HL-60 (cell line): Measurements from ENCODE around the gene CFAP54.

Experiments
- CTCF ChIP-seq: IDR thresholded peaks from one replicate; pipeline ENCODE4 v1.5.1; 2011; ENCODE audit warnings: low read length, control low read depth, inconsistent platforms; ENCODE audit not compliant: insufficient read depth
- POLR2AphosphoS5 ChIP-seq: IDR thresholded peaks from 2 replicates; pipeline ENCODE4 v1.6.1; 2012; ENCODE audit warnings: low read depth
- REST ChIP-seq: IDR thresholded peaks from 2 replicates; pipeline ENCODE4 v1.6.1; 2012; ENCODE audit warnings: low read depth; ENCODE audit not compliant: insufficient replicate concordance

GRCh38 chr12:96534339-96534738 lies 45.0 kb downstream of the CFAP54 start:
- no peak for TF ChIP-seq CTCF
- TF ChIP-seq REST = no peak
- TF ChIP-seq POLR2AphosphoS5 = no peak
